Dendritic cell treated with granulocyte-macrophage colony-stimulating factor and Interleukin-4, amounts not matched to agents 40 ng/mL and 50 ng/mL, for 4 days (primary cell): ENCODE results near the gene SLC2A3.

ENCODE experiments used
- H3K27ac Mint-ChIP-seq: one replicate; pipeline ENCODE4 v1.8.0; 2022; ENCODE audit warnings: mild to moderate bottlenecking, mixed read lengths
- H3K27me3 Mint-ChIP-seq: one replicate; pipeline ENCODE4 v1.8.0; 2022; ENCODE audit warnings: mild to moderate bottlenecking, mixed read lengths
- H3K36me3 Mint-ChIP-seq: one replicate; pipeline ENCODE4 v1.8.0; 2022; ENCODE audit warnings: low read depth, mixed read lengths
- H3K4me1 Mint-ChIP-seq: one replicate; pipeline ENCODE4 v1.8.0; 2022; ENCODE audit warnings: low read depth, mixed read lengths
- H3K4me3 Mint-ChIP-seq: one replicate; pipeline ENCODE4 v1.8.0; 2022; ENCODE audit warnings: mild to moderate bottlenecking, moderate library complexity, mixed read lengths
- H3K9me3 Mint-ChIP-seq: one replicate; pipeline ENCODE4 v1.8.0; 2022; ENCODE audit warnings: mixed read lengths
- intact Hi-C: fragments of 100-400 bp; cut with micrococcal nuclease; formaldehyde crosslinking; loops from one replicate; pipeline ENCODE4 v1.15.0; 2022

SLC2A3 gene

GRCh38 chr12:7877420-7877819, 58.6 kb downstream of the SLC2A3 start:
- intact Hi-C loops: no loop called here
- Mint-ChIP-seq H3K4me3 (no peak overlapping the region), H3K27me3 (peaks cover 20% of the 10 kb centered on the region), H3K36me3 (no peaks in the 10 kb centered on the region), H3K27ac (no peak overlapping the region), H3K9me3 (no peaks in the 10 kb centered on the region), H3K4me1 (peaks cover 9% of the 10 kb centered on the region)

GRCh38 chr12:7872566-7873319, 63.2 kb downstream of the SLC2A3 start, which contains the start of gene SLC2A14:
Gene SLC2A14, minus strand, starts transcription at chr12:7872915. Its CDS starts 3,035 bp downstream, at chr12:7869880.
- H3K36me3 Mint-ChIP-seq: no peaks in the 10 kb centered on the region
- H3K9me3 Mint-ChIP-seq: no peaks in the 10 kb centered on the region
- H3K4me1 Mint-ChIP-seq: peaks cover 17% of the 10 kb centered on the region
- intact Hi-C loops: no loop called here
- H3K4me3 Mint-ChIP-seq: peak within 1 kb of the TSS; percentile 44
- H3K27ac Mint-ChIP-seq: no peak within 1 kb of the TSS
- peaks cover 42% of the 10 kb centered on the region for H3K27me3 Mint-ChIP-seq

DNA sequence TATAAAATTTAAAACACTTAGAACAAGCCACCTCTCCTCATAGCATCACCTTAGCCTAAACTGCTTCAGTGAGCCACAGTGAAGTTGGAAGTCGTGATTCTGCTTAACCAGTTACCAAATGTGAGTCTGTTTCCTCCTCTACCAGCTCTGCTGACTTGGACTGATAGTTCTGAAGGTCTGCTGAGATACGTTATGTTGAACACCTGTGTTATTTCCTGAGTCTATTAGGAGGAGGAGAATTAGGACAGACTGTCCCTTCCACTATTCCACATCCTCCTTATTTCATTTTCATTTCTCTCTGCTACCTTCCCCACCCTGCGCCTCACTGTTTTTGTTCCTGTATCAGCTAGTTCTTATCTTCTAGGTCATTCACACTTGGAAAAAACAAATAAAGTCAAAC, 65.7 kb downstream of the SLC2A3 start:
- H3K9me3 Mint-ChIP-seq: no peaks in the 10 kb centered on the region
- peaks cover 42% of the 10 kb centered on the region for H3K27me3 Mint-ChIP-seq
- intact Hi-C loops: no loop called here
- no peak overlapping the region for H3K4me3 Mint-ChIP-seq
- peaks cover 28% of the 10 kb centered on the region for H3K4me1 Mint-ChIP-seq
- no peaks in the 10 kb centered on the region for H3K36me3 Mint-ChIP-seq
- H3K27ac Mint-ChIP-seq: no peak overlapping the region
